T-helper 22 cell (primary cell): ENCODE measurements around the gene CACNA1S.

Source experiments
- DNase-seq: peaks from one replicate; pipeline ENCODE4 v3.0.0-alpha.2; 2020; ENCODE audit warnings: low read depth

CACNA1S gene

DNA sequence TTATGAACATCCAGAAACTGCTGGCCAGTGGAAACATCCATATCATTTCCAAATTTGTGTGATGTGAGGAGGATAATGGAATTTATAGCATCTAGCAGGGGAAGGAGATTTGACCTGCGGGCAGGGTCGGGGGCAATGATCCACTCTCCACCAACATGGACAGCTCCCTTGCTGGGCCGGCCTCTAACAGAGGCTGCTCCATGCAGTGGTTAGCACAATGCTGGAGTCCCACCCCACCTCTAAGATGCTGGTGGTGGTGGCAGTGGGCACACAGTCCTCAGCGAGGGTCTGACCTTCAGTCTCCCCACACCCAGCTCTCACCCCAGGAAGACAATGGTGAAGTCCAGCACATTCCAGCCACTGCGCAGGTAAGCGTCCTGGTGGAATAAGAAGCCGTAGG, 18.7 kb downstream of the CACNA1S start:
- DNase-seq = no peak

DNA sequence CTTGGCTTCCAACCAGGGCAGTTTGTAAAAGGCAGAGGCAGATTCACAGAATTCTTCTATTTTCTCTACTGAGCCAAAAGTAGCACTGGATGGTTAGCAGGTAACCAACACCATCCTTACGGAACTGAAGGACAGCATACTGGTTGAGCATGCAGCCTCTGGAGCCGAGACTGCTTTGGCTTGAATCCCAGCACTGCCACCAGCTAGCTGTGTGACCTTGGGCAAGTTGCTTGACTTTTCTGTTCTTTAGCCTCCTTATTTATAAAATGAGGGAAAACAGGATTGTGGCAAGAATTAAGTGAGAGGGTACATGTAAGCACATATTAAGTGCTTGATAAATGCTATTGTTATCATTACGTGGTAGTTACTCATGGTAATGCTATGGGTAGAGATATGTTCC, 19.5 kb downstream of the CACNA1S start:
- no peak for DNase-seq

GRCh38 chr1:201091256-201091655, 21.0 kb downstream of the CACNA1S start:
- DNase-seq = no peak

GRCh38 chr1:201090541-201090940, 21.7 kb downstream of the CACNA1S start:
- no peak for DNase-seq

GRCh38 chr1:201089596-201089995, 22.6 kb downstream of the CACNA1S start:
- no peak for DNase-seq

DNA sequence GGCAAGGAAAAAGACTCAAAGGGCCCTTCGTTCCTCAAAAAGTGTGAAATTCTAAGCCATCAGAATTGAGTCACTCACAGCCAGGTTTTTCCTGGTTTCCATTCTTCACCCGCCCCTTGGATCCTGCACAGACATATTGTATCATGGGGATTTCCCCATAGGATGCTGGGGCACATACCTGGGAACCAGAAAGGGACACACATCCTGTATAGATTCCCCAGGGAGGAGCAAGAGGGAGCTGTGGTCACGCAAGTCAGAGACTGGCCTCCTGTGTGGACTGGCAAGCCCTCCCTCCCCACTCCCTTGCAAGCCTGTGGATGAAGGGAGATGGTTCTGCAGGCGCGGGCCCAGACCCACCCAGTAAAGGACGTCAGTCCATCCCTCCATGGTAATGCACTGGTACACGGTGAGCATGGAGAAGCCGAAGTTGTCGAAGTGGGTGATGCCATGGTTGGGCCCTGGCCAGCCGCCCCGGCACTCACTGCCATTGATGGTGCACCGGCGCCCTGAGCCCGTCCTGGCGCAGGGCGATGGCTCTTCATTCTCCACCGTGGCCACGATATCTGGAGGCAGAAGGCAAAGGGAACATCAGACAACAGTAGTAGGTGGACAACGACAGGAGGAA, 23.2 kb downstream of the CACNA1S start:
- DNase-seq = no peak

DNA sequence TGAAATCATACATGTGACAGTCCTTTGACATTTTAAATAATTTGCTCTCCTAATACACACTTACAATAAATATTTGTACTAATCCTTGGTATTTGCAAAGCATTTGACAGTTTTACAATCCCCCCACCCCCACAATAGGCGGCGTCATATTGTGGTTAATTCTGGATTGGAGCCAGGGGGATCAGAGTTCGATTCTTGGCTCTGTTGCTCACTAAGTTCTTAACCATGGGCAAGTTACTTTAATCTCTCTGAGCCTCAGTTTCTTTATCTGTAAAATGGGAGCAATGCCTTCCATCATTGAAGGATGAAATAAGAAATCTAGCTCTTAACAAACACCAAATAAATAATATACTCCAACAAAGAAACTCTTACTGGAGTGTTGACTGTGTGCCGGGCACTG, 23.8 kb downstream of the CACNA1S start:
- no peak for DNase-seq

DNA sequence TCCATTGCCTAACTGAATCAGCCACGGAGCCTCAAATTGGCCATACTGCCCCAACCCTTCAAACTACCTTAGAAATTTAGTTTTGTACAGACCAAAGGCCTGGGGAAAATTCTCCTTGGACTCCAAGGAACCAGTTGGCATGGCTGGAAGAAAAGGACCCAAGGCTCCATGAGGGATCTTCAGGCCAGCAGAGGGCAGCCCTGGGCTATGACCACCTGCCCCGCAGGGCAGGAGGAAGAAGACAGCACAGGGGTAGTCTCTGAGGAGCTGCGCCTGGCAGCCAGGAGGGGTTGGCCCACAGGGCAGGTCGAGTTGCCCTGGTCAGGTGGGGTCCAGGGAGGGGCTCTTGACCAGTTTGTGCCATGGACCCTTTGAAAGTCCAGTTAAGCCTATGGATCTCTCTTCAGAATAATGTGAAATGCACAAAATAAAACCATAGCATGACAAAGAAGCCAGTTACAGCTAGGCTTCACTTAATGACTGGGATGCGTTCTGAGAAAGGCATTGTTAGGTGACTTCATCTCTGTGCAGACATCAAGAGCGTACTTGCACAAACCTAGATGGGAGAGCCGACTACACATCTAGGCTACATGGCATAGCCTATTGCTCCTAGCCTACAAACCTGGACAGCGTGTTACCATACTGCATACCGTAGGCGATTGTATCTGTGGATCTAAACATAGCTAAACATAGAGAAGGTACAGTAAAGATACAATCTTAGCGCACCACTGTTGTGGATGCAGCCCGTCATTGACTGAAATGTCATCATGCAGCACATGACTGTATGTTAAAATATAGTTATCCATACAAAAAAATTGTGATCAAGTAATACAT, 26.1 kb downstream of the CACNA1S start:
- DNase-seq = no peak

GRCh38 chr1:201084295-201084694, 27.9 kb downstream of the CACNA1S start:
- no peak for DNase-seq

- no peak for DNase-seq
Measured at GRCh38 chr1:201083741-201084140, 28.5 kb downstream of the CACNA1S start.

DNA sequence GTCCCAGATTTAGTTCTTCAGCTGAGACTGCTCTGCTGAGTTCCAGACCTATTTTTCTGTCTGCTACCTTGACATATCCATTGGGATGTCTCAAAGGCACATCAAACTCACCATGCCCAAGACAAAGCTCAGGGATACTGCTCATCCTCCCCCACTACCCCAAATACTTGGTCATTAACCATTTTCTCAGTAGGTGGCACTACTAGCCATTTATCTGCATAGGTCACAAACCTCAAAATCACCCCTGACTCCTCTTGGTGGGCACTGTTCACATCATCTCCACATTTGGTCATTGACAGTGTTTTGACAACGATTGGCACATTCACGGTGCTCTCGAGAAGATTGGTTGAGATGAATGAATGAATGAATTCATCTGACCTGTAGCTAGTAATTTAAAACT, 32.1 kb downstream of the CACNA1S start:
- DNase-seq = no peak

DNA sequence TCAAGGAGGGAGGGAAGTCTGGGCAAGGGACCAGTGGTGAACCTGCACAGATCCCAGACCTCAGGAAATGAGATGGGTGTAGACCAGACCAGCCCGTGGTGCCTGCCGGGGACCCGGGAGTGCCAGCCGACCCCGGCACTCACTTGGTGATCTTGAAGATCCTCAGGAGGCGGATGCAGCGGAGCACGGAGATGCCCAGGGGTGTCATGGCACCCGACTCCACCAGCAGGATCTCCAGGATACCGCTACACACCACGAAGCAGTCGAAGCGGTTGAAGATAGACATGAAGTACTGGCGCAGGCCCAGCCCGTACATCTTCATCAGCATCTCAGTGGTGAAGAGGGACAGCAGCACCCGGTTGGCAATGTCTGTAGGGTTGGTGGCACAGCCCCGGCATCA, 34.5 kb downstream of the CACNA1S start:
- no peak for DNase-seq

DNA sequence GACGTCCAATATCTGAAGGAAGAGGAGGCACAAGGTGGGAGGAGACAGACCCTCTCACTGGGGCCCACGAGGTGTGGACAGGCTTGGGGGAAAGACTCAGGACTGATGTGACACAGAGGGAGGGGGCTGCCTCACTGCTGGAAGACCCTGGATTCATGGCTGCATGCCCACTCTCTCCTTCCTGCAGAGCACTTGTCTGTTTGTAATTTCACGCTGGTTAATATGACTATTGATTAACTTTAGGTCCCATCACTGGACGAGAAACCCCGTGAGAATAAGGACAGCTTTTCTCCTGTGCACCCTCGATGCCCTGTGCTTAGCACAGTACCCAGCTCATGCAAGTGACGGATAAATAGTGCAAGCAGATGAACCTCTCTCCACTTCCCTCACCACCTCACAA, 35.1 kb downstream of the CACNA1S start:
- no peak for DNase-seq

DNA sequence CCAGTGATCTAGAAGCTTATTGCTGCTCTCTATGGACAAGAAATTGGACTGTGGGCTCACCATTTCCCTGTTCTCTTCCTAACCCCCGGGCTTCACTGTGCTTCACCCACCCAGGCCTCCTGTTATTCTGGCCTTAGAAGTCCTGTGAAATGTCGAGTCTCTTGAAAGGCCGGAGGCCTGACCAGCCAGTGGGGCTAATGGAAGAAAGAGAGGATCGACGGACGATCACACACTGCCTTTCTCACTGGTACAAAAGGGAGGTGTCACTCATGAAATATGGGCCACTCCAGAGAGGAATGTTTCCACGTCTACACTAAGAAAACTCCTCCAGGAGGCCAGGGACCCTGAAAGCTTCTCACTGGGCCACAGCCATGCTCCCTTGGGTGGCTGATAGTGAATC, 36.1 kb downstream of the CACNA1S start:
- no peak for DNase-seq

GRCh38 chr1:201074018-201074417, 38.2 kb downstream of the CACNA1S start:
- no peak for DNase-seq

GRCh38 chr1:201072922-201073321, 39.3 kb downstream of the CACNA1S start:
- no peak for DNase-seq

- no peak for DNase-seq
Measured at GRCh38 chr1:201072149-201072548, 40.1 kb downstream of the CACNA1S start.

DNA sequence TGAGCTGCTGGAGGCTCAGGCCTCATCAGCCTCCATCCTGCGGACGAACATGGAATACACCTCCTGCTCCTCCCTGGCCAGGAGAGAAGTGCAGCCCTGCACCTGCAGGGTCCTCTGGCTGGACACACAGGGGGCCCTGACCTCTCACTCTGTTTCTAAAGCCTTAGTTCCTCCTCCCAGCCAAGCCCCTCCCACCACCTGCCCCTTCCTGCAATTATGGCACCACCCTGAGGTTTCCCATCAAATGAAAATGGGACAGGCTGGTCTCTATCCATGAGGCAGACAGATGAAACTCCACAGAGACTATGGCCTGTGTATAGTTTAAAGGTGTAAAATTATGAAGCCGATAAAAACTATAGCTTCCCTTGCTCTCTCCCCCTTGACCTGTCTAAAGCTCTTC, 42.6 kb downstream of the CACNA1S start:
- DNase-seq = no peak

DNA sequence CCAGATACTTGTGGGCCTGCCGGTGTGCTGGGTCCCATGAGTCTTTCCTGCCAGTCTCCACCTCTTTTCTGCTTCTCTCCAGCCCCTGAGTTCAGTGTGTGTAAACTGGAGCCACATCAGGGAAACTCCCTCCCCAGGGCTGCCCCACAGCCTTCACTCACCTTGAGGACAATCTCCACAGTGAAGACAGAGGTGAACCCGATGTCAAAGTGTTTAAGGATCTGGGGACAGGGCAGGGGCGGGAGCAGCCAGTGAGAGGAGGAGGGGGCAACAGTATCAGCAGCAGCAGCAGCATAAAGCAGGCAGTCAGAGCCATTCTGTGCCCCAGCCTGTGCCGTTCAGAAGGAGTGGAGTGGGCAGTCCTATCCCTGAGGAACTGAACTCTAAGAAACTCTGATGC, 43.2 kb downstream of the CACNA1S start:
- no peak for DNase-seq

GRCh38 chr1:201066986-201067385, 45.2 kb downstream of the CACNA1S start:
- DNase-seq = no peak

- DNase-seq = no peak
Measured at GRCh38 chr1:201065686-201066085, 46.5 kb downstream of the CACNA1S start.

DNA sequence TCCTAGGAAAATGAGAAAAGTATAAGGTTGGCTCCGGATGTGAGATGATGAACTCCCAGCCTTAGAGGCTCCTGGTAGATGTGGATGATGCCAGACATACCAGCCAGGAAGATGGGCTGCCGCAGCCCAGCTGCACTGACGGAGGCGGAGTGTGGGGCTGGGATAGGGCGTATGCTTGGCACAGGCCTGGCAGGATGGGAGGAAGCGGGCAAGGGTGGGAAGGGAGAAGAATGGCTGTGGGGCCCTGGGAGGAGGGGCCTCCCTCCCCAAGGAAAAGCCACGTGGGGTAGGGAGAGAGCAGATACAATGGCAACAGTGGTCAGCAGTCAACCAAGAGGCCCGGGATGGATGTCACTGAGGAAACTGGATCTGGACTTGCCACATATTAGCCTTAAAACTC, 47.4 kb downstream of the CACNA1S start:
- DNase-seq = no peak

DNA sequence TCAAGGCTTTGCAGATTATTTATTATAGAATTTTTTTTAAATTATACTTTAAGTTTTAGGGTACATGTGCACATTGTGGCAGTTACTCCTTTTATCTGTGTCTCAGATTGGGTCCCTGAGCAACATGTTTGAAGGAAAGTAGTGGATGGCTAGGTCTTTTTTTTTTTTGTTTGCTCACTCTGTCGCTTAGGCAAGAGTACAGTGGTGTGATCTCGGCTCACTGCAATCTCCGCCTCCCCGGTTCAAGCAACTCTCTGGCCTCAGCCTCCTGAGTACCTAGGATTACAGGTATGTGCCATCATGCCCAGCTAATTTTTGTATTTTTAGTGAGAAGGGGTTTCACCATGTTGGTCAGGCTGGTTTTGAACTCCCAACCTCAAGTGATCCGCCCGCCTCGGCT, 49.1 kb downstream of the CACNA1S start:
- DNase-seq = no peak
